Aorta (tissue), 5 donors: ENCODE results near the gene BCL2L13. TPM values are rescaled to one million over a fixed set of nuclear protein-coding genes. Genes with fewer than 3 reads are reported as not detected.
A peak's percentile ranks its signal among the peaks of the same experiment; 100 is the strongest.

Source experiments
- ATAC-seq: fragments of 200-7000 bp; cut with Tn5 transposase; one replicate; pipeline ENCODE4 v1.9.1; 2022; ENCODE audit warnings: moderate library complexity; ENCODE audit not compliant: low FRiP score
- DNase-seq, 2 donors: peaks; one replicate each; pipeline ENCODE4 v3.0.0-alpha.2; 2020
- H3K27ac ChIP-seq, 2 donors: one replicate each; pipeline ENCODE4 v1.5.1; 2013; ENCODE audit warnings: low read length in 2 of 2, mild to moderate bottlenecking in 2 of 2, moderate library complexity in 2 of 2, control low read depth in 1 of 2, inconsistent platforms in 1 of 2, low read depth in 1 of 2
- H3K27me3 ChIP-seq, 2 donors: one replicate each; pipeline ENCODE4 v1.6.1; 2013; ENCODE audit warnings: control low read depth in 1 of 2, low read length in 1 of 2, mild to moderate bottlenecking in 1 of 2, moderate library complexity in 1 of 2; ENCODE audit not compliant: insufficient read depth in 2 of 2, control insufficient read depth in 1 of 2
- H3K36me3 ChIP-seq, 2 donors: one replicate each; pipeline ENCODE4 v1.6.1; 2013; ENCODE audit warnings: control low read depth in 1 of 2, low read length in 1 of 2, mild to moderate bottlenecking in 1 of 2; ENCODE audit not compliant: insufficient read depth in 2 of 2, control insufficient read depth in 1 of 2
- H3K4me1 ChIP-seq, 2 donors: one replicate each; pipeline ENCODE4 v1.6.1; 2013; ENCODE audit warnings: low read length in 2 of 2, control low read depth in 1 of 2, mild to moderate bottlenecking in 1 of 2, moderate library complexity in 1 of 2; ENCODE audit not compliant: insufficient read depth in 2 of 2, control insufficient read depth in 1 of 2
- H3K4me3 ChIP-seq, 2 donors: one replicate each; pipeline ENCODE4 v1.5.1; 2013; ENCODE audit warnings: low read length in 2 of 2, control low read depth in 1 of 2, mild to moderate bottlenecking in 1 of 2
- H3K9me3 ChIP-seq: one replicate; pipeline ENCODE4 v1.6.1; 2013; ENCODE audit warnings: mild to moderate bottlenecking, low read length; ENCODE audit not compliant: control insufficient read depth
- WGBS, 2 donors: extraction: QIAGEN DNeasy Blood & Tissue Kit; methylation state at CpG; one replicate each; pipeline ENCODE4 v1.1.7; 2013; 5-methylcytosine and 5-hydroxymethylcytosine counted together
- intact Hi-C, 2 donors: fragments of 100-400 bp; cut with DNase I; formaldehyde crosslinking; loops; one replicate each; pipeline versions ENCODE4 v1.14.2 to v1.15.0; 2022
- polyA plus RNA-seq, 2 donors: library from polyadenylated mRNA; stranded (reverse); fragments of 200-250 nt; gene quantifications; one replicate each; pipeline ENCODE4 v1.2.3, GENCODE V29; 2013
- total RNA-seq, 2 donors: library from RNA; stranded (reverse); fragmentation: NEBNext Ultra II Directional; extraction: Animal tissue kit (Norgen Biotek cat#: 25700); gene quantifications; one replicate each; pipeline ENCODE4 v1.2.1, GENCODE V29; 2021
- donor health status: healthy with polysubstance abuse.
- donor health status: Bipolar disorder and iron deficiency.
- donor health status: DM: no; HTN: no; CAD: no.
- donor health status: DM: no; HTN: no; CAD: no.
- donor health status: DM: yes; HTN: yes; CAD: no.

BCL2L13 gene
- total and polyA plus RNA-seq, 4 donors = 22.8 to 39.9 (median 28.0) TPM

- H3K36me3 ChIP-seq = peaks cover 3 to 7% of the 10 kb centered on the region in 2 donors
- DNase-seq (no peak), ATAC-seq (no peak)
- H3K27me3 ChIP-seq = no peaks in the 10 kb centered on the region
- H3K9me3 ChIP-seq = no peaks in the 10 kb centered on the region
- no peak overlapping the region for H3K27ac ChIP-seq
- H3K4me1 ChIP-seq = no peaks in the 10 kb centered on the region
- H3K4me3 ChIP-seq = no peak overlapping the region
- 85 to 91% methylated on average over 4 of the region's 4 CpGs for WGBS, 2 donors
- intact Hi-C loops = loop anchor here in 1 of 2 donors (10.0 kb wide), 1 partner anchor 59 kb away; no protein-coding TSS in a partner anchor
Measured at GRCh38 chr22:17603668-17604067, 34.9 kb upstream of the BCL2L13 start.

- peaks cover 0 to 2% of the 10 kb centered on the region in 2 donors for H3K36me3 ChIP-seq
- ATAC-seq = no peak
Measured at GRCh38 chr22:17606496-17606895, 32.1 kb upstream of the BCL2L13 start.

DNA sequence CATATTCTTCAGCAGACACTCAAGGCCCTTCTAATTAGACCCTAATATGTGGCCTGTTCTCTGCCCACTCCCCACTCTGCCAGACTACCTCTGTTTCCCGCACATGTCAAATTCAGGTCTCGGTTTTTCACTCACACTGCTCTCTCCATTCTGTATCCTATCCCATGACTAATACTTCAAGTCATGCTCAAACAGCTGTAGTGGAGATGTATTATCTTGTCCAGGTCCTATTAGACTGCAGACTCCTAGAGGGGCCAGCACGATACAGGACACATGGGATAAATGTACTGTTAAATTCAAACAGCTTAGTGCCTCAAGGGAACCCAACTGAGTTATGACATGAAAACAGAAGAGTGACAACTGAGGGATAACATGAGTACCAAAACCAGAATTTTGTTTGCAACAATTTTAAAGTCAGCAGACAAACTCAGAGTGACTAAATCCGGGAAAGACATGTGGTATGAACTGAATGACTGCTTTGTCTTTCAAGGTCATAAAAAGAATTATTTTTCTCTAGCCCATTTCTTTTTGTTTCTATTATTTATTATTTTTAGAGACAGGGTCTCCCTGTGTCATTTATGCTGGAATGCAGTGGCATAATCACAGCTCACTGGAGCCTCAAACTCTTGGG, 30.6 kb upstream of the BCL2L13 start:
- Histone ChIP-seq H3K27me3 (no peaks in the 10 kb centered on the region), H3K9me3 (no peaks in the 10 kb centered on the region), H3K36me3 (peaks cover 0 to 5% of the 10 kb centered on the region in 2 donors), H3K27ac (no peak overlapping the region), H3K4me3 (no peak overlapping the region), H3K4me1 (no peaks in the 10 kb centered on the region)
- no peak for ATAC-seq
- 76 to 85% methylated on average over 4 of the region's 4 CpGs for WGBS, 2 donors
- no peak for DNase-seq
- intact Hi-C loops = loop anchor here in 1 of 2 donors (10.0 kb wide), 1 partner anchor 63 kb away; no protein-coding TSS in a partner anchor

More at GRCh38 chr22:17606496-17606895, 32.1 kb upstream of the BCL2L13 start:
- H3K4me1 ChIP-seq = no peaks in the 10 kb centered on the region
- DNase-seq = no peak
- H3K9me3 ChIP-seq = no peaks in the 10 kb centered on the region
- no peak overlapping the region for H3K27ac ChIP-seq
- 51 to 56% methylated on average over 5 of the region's 5 CpGs for WGBS, 2 donors
- H3K4me3 ChIP-seq = no peak overlapping the region
- H3K27me3 ChIP-seq = no peaks in the 10 kb centered on the region
- intact Hi-C loops = loop anchor here in 1 of 2 donors (10.0 kb wide), 1 partner anchor 62 kb away; no protein-coding TSS in a partner anchor

GRCh38 chr22:17612057-17612456, 26.5 kb upstream of the BCL2L13 start:
- no peak for DNase-seq
- intact Hi-C loops = no loop called here
- WGBS, 2 donors = 55 to 60% methylated on average over 3 of the region's 3 CpGs
- no peaks in the 10 kb centered on the region for H3K9me3 ChIP-seq
- peaks cover 0 to 5% of the 10 kb centered on the region in 2 donors for H3K36me3 ChIP-seq
- no peaks in the 10 kb centered on the region for H3K4me1 ChIP-seq
- H3K27me3 ChIP-seq = no peaks in the 10 kb centered on the region
- H3K27ac ChIP-seq = no peak overlapping the region
- no peak for ATAC-seq
- H3K4me3 ChIP-seq = no peak overlapping the region

- no peak for ATAC-seq
- 86 to 90% methylated on average over 7 of the region's 7 CpGs for WGBS, 2 donors
- H3K4me3 ChIP-seq = no peak overlapping the region
- intact Hi-C loops = no loop called here
- H3K9me3 ChIP-seq = no peaks in the 10 kb centered on the region
- no peak for DNase-seq
- no peaks in the 10 kb centered on the region for H3K27me3 ChIP-seq
- no peak overlapping the region for H3K27ac ChIP-seq
- H3K4me1 ChIP-seq = no peaks in the 10 kb centered on the region
- H3K36me3 ChIP-seq = peaks cover 2 to 4% of the 10 kb centered on the region in 2 donors
Measured at GRCh38 chr22:17613280-17613679, 25.3 kb upstream of the BCL2L13 start.

GRCh38 chr22:17627961-17628405, 10.6 kb upstream of the BCL2L13 start:
- no peak for DNase-seq
- intact Hi-C loops = loop anchor here in 1 of 2 donors (5.0 kb wide), 1 partner anchor 456 kb away; no protein-coding TSS in a partner anchor
- H3K4me3 ChIP-seq = peak overlapping the region; percentile 46 to 93
- H3K36me3 ChIP-seq = no peaks in the 10 kb centered on the region
- 11% methylated on average over 24 of the region's 24 CpGs for WGBS, 2 donors
- H3K27me3 ChIP-seq = no peaks in the 10 kb centered on the region
- H3K27ac ChIP-seq = peak overlapping the region; percentile 76 to 94
- no peaks in the 10 kb centered on the region for H3K4me1 ChIP-seq
- H3K9me3 ChIP-seq = no peaks in the 10 kb centered on the region
- peak; percentile 3 for ATAC-seq

DNA sequence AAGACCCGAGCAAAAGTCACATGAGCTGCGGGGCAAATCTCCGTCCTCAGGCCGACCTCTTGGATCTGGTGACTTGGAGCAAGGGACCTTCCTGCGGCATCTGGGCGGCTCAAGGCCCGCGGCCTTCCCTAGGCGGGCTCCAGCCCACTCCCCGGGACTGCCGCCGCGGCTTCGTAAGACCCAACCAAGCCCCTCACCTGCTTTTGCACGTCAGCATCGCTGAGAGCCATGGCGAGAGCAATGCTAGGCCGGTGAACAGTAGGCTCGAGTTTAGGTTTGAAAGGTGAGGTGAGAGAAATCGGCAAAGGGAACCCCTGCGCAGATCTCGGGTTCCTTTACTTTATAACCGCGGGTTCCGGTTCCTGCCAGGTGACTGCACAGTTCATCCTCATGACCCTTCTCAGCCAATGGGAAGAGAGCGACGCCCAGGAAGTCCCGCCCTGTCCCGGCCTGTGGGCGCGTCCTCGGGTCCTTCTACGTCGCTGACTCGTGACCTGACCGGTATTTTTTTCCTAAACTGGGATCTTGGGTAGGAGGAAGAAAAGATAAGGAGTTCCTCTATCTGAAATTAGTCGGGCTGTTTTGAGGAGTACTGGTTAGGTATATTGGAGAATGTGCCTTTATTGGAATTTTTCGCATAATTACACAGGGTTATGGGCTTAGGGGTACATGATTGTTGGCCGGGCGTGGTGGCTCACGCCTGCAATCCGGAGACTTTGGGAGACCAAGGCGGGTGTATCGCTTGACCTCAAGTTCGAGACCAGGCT, 10.0 kb upstream of the BCL2L13 start, which contains the start of gene ATP6V1E1:
ATP6V1E1 (minus strand) TSS at position 344 of the 767 bp plus-strand sequence; CDS start at position 230, 114 bp downstream.
- no peaks in the 10 kb centered on the region for H3K9me3 ChIP-seq
- intact Hi-C loops = loop anchor here in 1 of 2 donors (5.0 kb wide), 1 partner anchor 456 kb away; no protein-coding TSS in a partner anchor
- H3K27me3 ChIP-seq = no peaks in the 10 kb centered on the region

GRCh38 chr22:17629173-17629489, 9.4 kb upstream of the BCL2L13 start:
- no peaks in the 10 kb centered on the region for H3K4me1 ChIP-seq
- H3K36me3 ChIP-seq = no peaks in the 10 kb centered on the region
- H3K9me3 ChIP-seq = no peaks in the 10 kb centered on the region
- DNase-seq (no peak), ATAC-seq (no peak)
- peak overlapping the region in 1 of 2 donors; percentile 89 for H3K27ac ChIP-seq
- intact Hi-C loops = loop anchor here in 1 of 2 donors (5.0 kb wide), 1 partner anchor 457 kb away; no protein-coding TSS in a partner anchor
- WGBS, 2 donors = 0% methylated on average over 1 of the region's 1 CpG
- H3K4me3 ChIP-seq = peak overlapping the region; percentile 48 to 60
- H3K27me3 ChIP-seq = no peaks in the 10 kb centered on the region

More for the DNA sequence above, 10.0 kb upstream of the BCL2L13 start, which contains the start of gene ATP6V1E1:
- peak; percentile 98 for DNase-seq
- Histone ChIP-seq H3K4me3 (peak within 1 kb of the TSS; percentile 48 to 93), H3K36me3 (no peaks in the 10 kb centered on the region), H3K27ac (peak within 1 kb of the TSS; percentile 89 to 94), H3K4me1 (no peaks in the 10 kb centered on the region)
- 1% methylated on average over 42 to 45 of the region's 45 CpGs for WGBS, 2 donors
- peak; percentile 100 for ATAC-seq
